Neural cell (in vitro differentiated cells): Measurements from ENCODE around the gene ANKS1A. TPM values are rescaled to one million over a fixed set of nuclear protein-coding genes. Genes with fewer than 3 reads are reported as not detected.
"Not testable (repeated sequence)": the region's sequence is repeated elsewhere in the genome, so short reads cannot be mapped to it uniquely, and the experiment has no call there.

ENCODE experiments used
- H2AFZ ChIP-seq: fragments of 200-600, 300-800 bp; sonication (generic), shearing (Covaris generic); 2 replicates; pipeline ENCODE4 v1.6.0; 2014; ENCODE audit warnings: low read depth, mild to moderate bottlenecking, antibody characterized with exemption, low read length, moderate library complexity
- H3F3A ChIP-seq: fragments of 200-600 bp; shearing (Covaris generic); 2 replicates; pipeline ENCODE4 v1.6.1; 2016; ENCODE audit warnings: mild to moderate bottlenecking, moderate library complexity, mixed read lengths, antibody characterized with exemption, low read length; ENCODE audit not compliant: insufficient read depth, poor library complexity, severe bottlenecking
- H3K27ac ChIP-seq: fragments of 200-600, 300-800 bp; sonication (generic), shearing (Covaris generic); 2 replicates; pipeline ENCODE4 v1.5.1; 2014; ENCODE audit warnings: mild to moderate bottlenecking, low read length, moderate library complexity
- H3K27me3 ChIP-seq: fragments of 300-800, 200-600 bp; sonication (generic), shearing (Covaris generic); 2 replicates; pipeline ENCODE4 v1.6.0; 2014; ENCODE audit warnings: mild to moderate bottlenecking, low read depth, low read length, moderate library complexity; ENCODE audit not compliant: insufficient read depth
- H3K36me3 ChIP-seq: fragments of 300-800, 200-600 bp; sonication (generic), shearing (Covaris generic); 2 replicates; pipeline ENCODE4 v1.5.1; 2014; ENCODE audit warnings: mild to moderate bottlenecking, antibody characterized with exemption, low read length, moderate library complexity; ENCODE audit not compliant: insufficient read depth
- H3K4me2 ChIP-seq: fragments of 300-800, 200-600 bp; sonication (generic), shearing (Covaris generic); 2 replicates; pipeline ENCODE4 v1.6.0; 2014; ENCODE audit warnings: mild to moderate bottlenecking, low read length
- H3K4me3 ChIP-seq: fragments of 300-800, 200-600 bp; sonication (generic), shearing (Covaris generic); 2 replicates; pipeline ENCODE4 v1.5.1; 2014; ENCODE audit warnings: mild to moderate bottlenecking, low read length, moderate library complexity
- H3K79me2 ChIP-seq: fragments of 200-600 bp; shearing (Covaris generic); replicated peaks from 2 replicates; pipeline ENCODE4 v1.6.0; 2014; ENCODE audit warnings: mild to moderate bottlenecking, low read length, moderate library complexity; ENCODE audit not compliant: insufficient read depth
- H3K9ac ChIP-seq: fragments of 300-800, 200-600 bp; sonication (generic), shearing (Covaris generic); 2 replicates; pipeline ENCODE4 v1.6.1; 2016; ENCODE audit warnings: mild to moderate bottlenecking, low read length, mixed read lengths
- H3K9me2 ChIP-seq: fragments of 200-600 bp; shearing (Covaris generic); 2 replicates; pipeline ENCODE4 v1.6.1; 2016; ENCODE audit warnings: mild to moderate bottlenecking, low read length, mixed read lengths; ENCODE audit not compliant: insufficient read depth
- H3K9me3 ChIP-seq: fragments of 200-600, 300-800 bp; sonication (generic), shearing (Covaris generic); 2 replicates; pipeline ENCODE4 v1.6.1; 2016; ENCODE audit warnings: mild to moderate bottlenecking, mixed run types, low read length, moderate library complexity, mixed read lengths
- H4K20me1 ChIP-seq: fragments of 200-600 bp; shearing (Covaris generic); 2 replicates; pipeline ENCODE4 v1.6.1; 2016; ENCODE audit warnings: mild to moderate bottlenecking, mixed run types; ENCODE audit not compliant: insufficient read depth
- CTCF ChIP-seq: fragments of 450-650 bp; IDR thresholded peaks from 2 replicates; pipeline ENCODE4 v1.5.1; 2014; ENCODE audit warnings: antibody characterized with exemption, mild to moderate bottlenecking, moderate library complexity; ENCODE audit not compliant: poor library complexity, severe bottlenecking
- EP300 ChIP-seq: fragments of 450-650 bp; conservative IDR thresholded peaks from 2 replicates; pipeline ENCODE4 v1.6.1; 2014; ENCODE audit warnings: antibody characterized with exemption, mild to moderate bottlenecking, moderate library complexity; ENCODE audit not compliant: poor library complexity, severe bottlenecking
- EZH2 ChIP-seq: fragments of 200-600, 300-800 bp; shearing (Covaris generic), sonication (generic); IDR thresholded peaks from 2 replicates; pipeline ENCODE4 v1.6.1; 2014; ENCODE audit warnings: antibody characterized with exemption, low read length, borderline replicate concordance, mild to moderate bottlenecking; ENCODE audit not compliant: insufficient read depth, poor library complexity, severe bottlenecking
- MXI1 ChIP-seq: fragments of 450-650 bp; conservative IDR thresholded peaks from 2 replicates; pipeline ENCODE4 v1.6.1; 2014; ENCODE audit warnings: antibody characterized with exemption, mild to moderate bottlenecking; ENCODE audit not compliant: poor library complexity, severe bottlenecking
- POLR2AphosphoS5 ChIP-seq: IDR thresholded peaks from 2 replicates; pipeline ENCODE4 v1.6.1; 2012
- RAD21 ChIP-seq: fragments of 450-650 bp; conservative IDR thresholded peaks from 2 replicates; pipeline ENCODE4 v1.6.1; 2014; ENCODE audit warnings: antibody characterized with exemption, mild to moderate bottlenecking, moderate library complexity
- TAF1 ChIP-seq: IDR thresholded peaks from 2 replicates; pipeline ENCODE4 v1.6.1; 2012; ENCODE audit warnings: low read depth
- polyA plus RNA-seq: library from polyadenylated mRNA; depleted of rRNA; stranded (reverse); fragments of >200 nt; gene quantifications from 2 replicates; pipeline ENCODE4 v1.2.3, GENCODE V29; 2014

The ANKS1A gene
- polyA plus RNA-seq, 1 donor from 2014 or later: 22.6 TPM

- Histone ChIP-seq H3F3A (no peaks in the 10 kb centered on the region), H3K9me3 (no peaks in the 10 kb centered on the region), H3K4me2 (no peak overlapping the region), H4K20me1 (no peaks in the 10 kb centered on the region), H2AFZ (no peak overlapping the region), H3K9me2 (no peaks in the 10 kb centered on the region), H3K9ac (no peak overlapping the region), H3K27ac (no peak overlapping the region), H3K79me2 (no peaks in the 10 kb centered on the region), H3K4me3 (no peak overlapping the region), H3K36me3 (no peaks in the 10 kb centered on the region), H3K27me3 (no peaks in the 10 kb centered on the region)
- TF ChIP-seq CTCF: no peak
- TF ChIP-seq RAD21: no peak
- no peak for TF ChIP-seq EZH2
- TF ChIP-seq POLR2AphosphoS5: no peak
- TF ChIP-seq EP300: no peak
- TF ChIP-seq MXI1: no peak
Observed at GRCh38 chr6:34930221-34930620, 41.2 kb downstream of the ANKS1A start.

GRCh38 chr6:34932202-34932601 lies 43.1 kb downstream of the ANKS1A start:
- not testable (repeated sequence) for H3K9ac ChIP-seq, H4K20me1 ChIP-seq, H3K36me3 ChIP-seq, H3K9me2 ChIP-seq, H3K79me2 ChIP-seq, H2AFZ ChIP-seq, H3K27me3 ChIP-seq, H3K9me3 ChIP-seq, H3K4me3 ChIP-seq, H3K27ac ChIP-seq, H3K4me2 ChIP-seq, H3F3A ChIP-seq

GRCh38 chr6:34934516-34934915 lies 45.5 kb downstream of the ANKS1A start:
- H3K9me2 ChIP-seq: no peaks in the 10 kb centered on the region
- H3K4me3 ChIP-seq: no peak overlapping the region
- H3F3A ChIP-seq: no peaks in the 10 kb centered on the region
- TF ChIP-seq TAF1 (no peak), CTCF (no peak)
- H4K20me1 ChIP-seq: no peaks in the 10 kb centered on the region
- no peak overlapping the region for H3K27ac ChIP-seq
- no peak overlapping the region for H3K4me2 ChIP-seq
- H3K79me2 ChIP-seq: no peaks in the 10 kb centered on the region
- no peaks in the 10 kb centered on the region for H3K36me3 ChIP-seq
- no peaks in the 10 kb centered on the region for H3K9me3 ChIP-seq
- H3K9ac ChIP-seq: no peak overlapping the region
- no peaks in the 10 kb centered on the region for H3K27me3 ChIP-seq
- H2AFZ ChIP-seq: no peak overlapping the region
